Type B pancreatic cell (in vitro differentiated cells): Measurements from ENCODE around the gene RCBTB1. TPM values are rescaled to one million over a fixed set of nuclear protein-coding genes. Genes with fewer than 3 reads are reported as not detected.
"Not testable (repeated sequence)": the region's sequence is repeated elsewhere in the genome, so short reads cannot be mapped to it uniquely, and the experiment has no call there.

Source experiments
- DNase-seq: peaks from one replicate; pipeline ENCODE4 v3.0.0; 2021; ENCODE audit warnings: mixed read lengths; ENCODE audit not compliant: unreplicated experiment; ENCODE audit errors: extremely low spot score
- H3K27ac Mint-ChIP-seq: 2 replicates; pipeline ENCODE4 v1.8.0; 2021; ENCODE audit warnings: mild to moderate bottlenecking, mixed read lengths
- H3K27me3 Mint-ChIP-seq: 2 replicates; pipeline ENCODE4 v1.8.0; 2021; ENCODE audit warnings: mixed read lengths
- H3K36me3 Mint-ChIP-seq: 2 replicates; pipeline ENCODE4 v1.8.0; 2021; ENCODE audit warnings: mixed read lengths
- H3K4me1 Mint-ChIP-seq: one replicate; pipeline ENCODE4 v1.8.0; 2021; ENCODE audit warnings: mixed read lengths; ENCODE audit not compliant: unreplicated experiment
- H3K4me3 Mint-ChIP-seq: 2 replicates; pipeline ENCODE4 v1.8.0; 2021; ENCODE audit warnings: mild to moderate bottlenecking, mixed read lengths
- H3K9me3 Mint-ChIP-seq: 2 replicates; pipeline ENCODE4 v1.8.0; 2021; ENCODE audit warnings: mixed read lengths
- total RNA-seq: library from RNA; stranded (reverse); gene quantifications from 2 replicates; pipeline ENCODE4 v1.2.1, GENCODE V29; 2021; ENCODE audit warnings: low replicate concordance
- TF ChIP-seq, protein P1 (sequence below): fragments of 200-600 bp; sonication (generic); conservative IDR thresholded peaks from 2 replicates; pipeline ENCODE4 v1.5.0; 2021; ENCODE audit warnings: antibody characterized with exemption, mild to moderate bottlenecking

Gene RCBTB1
- total RNA-seq, 1 donor from 2014 or later: 30.7 TPM

DNA sequence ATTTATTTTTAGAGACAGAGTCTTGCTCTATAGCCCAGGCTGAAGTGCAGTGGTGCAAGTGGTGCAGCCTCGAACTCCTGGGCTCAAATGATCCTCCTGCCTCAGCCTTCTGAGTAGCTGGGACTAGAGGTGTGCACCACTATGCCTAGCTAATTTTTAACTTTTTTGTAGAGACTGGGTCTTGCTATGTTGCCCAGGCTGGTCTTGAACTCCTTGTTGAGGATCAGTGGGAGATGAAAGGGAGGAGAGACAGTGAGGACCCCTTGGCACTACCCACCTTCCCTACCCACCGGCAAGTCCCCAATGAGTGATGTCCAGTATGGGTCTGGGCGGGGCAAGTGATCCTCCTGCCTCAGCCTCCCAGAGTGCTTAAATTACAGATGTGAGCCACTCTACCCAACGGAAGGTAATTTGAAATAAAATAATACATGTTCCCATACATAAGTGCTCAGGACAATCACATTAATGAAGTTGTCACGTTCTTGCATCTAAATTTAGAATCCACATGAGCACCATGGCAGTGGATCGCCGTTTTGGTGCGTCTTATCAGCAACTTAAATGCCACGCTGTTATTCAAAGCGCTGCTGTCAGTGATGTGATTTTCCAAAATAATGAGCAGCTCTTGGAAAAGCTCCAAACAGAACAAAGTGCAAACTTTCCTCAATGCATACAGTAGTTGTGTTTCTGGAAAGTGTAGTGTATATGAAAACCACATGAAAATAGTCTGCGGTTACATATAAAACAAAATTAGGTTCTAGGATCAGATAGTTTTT, 37.0 kb upstream of the RCBTB1 start:
- H3K27ac Mint-ChIP-seq: no peak overlapping the region
- H3K36me3 Mint-ChIP-seq: no peaks in the 10 kb centered on the region
- no peak overlapping the region for H3K4me3 Mint-ChIP-seq
- H3K9me3 Mint-ChIP-seq: no peaks in the 10 kb centered on the region
- H3K4me1 Mint-ChIP-seq: peaks cover 7% of the 10 kb centered on the region
- no peaks in the 10 kb centered on the region for H3K27me3 Mint-ChIP-seq
- TF ChIP-seq, protein P1, sequence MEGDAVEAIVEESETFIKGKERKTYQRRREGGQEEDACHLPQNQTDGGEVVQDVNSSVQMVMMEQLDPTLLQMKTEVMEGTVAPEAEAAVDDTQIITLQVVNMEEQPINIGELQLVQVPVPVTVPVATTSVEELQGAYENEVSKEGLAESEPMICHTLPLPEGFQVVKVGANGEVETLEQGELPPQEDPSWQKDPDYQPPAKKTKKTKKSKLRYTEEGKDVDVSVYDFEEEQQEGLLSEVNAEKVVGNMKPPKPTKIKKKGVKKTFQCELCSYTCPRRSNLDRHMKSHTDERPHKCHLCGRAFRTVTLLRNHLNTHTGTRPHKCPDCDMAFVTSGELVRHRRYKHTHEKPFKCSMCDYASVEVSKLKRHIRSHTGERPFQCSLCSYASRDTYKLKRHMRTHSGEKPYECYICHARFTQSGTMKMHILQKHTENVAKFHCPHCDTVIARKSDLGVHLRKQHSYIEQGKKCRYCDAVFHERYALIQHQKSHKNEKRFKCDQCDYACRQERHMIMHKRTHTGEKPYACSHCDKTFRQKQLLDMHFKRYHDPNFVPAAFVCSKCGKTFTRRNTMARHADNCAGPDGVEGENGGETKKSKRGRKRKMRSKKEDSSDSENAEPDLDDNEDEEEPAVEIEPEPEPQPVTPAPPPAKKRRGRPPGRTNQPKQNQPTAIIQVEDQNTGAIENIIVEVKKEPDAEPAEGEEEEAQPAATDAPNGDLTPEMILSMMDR: no peak
- no peak for DNase-seq

DNA sequence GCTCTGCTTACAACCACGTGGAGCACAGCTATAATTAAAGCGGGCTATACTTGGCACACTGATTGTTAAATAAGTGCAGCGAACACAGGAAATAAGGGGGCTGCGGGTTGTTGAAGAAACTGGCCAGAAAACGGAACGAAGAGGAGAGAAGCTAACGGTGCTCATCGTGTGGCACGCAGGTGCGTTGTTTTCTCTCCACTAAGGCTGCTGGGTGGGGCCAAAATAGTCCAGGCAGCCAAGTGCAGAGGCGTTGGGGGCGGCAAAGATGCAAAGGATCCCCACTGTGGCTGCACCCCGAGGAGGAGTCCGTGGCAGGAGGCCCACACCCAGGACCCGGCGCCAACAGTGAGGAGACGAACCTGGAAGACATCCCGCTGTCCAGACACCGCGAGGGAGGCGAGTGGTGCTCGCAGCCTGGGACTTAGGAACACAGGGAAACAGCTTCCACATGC, 34.8 kb upstream of the RCBTB1 start:
- no peaks in the 10 kb centered on the region for H3K27me3 Mint-ChIP-seq
- H3K4me1 Mint-ChIP-seq: peaks cover 10% of the 10 kb centered on the region
- no peaks in the 10 kb centered on the region for H3K36me3 Mint-ChIP-seq

DNA sequence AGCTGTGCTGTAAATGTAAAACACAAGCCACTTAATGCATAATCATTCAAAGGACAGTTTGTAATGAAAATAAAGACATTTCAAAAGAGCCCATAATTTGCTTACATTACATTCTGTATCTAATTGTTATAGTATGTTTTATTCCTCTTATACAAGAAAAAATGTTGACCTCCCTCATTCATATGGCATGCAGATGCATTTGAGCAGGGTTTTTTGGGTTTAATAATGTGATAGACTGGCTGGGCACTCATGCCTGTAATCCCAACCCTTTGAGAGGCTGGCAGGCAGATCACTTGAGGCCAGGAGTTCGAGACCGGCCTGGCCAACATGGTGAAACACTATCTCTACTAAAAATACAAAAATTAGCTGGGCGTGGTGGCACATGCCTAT, 31.3 kb upstream of the RCBTB1 start:
- H3K36me3 Mint-ChIP-seq: no peaks in the 10 kb centered on the region
- H3K4me1 Mint-ChIP-seq: peaks cover 10% of the 10 kb centered on the region
- H3K27ac Mint-ChIP-seq: peak overlapping the region; percentile 33
- no peaks in the 10 kb centered on the region for H3K9me3 Mint-ChIP-seq
- no peaks in the 10 kb centered on the region for H3K27me3 Mint-ChIP-seq
- no peak for DNase-seq
- no peak overlapping the region for H3K4me3 Mint-ChIP-seq
- TF ChIP-seq, protein P1: no peak

More for the DNA sequence above, 34.8 kb upstream of the RCBTB1 start:
- TF ChIP-seq, protein P1: no peak
- no peaks in the 10 kb centered on the region for H3K9me3 Mint-ChIP-seq
- no peak overlapping the region for H3K27ac Mint-ChIP-seq
- no peak for DNase-seq
- no peak overlapping the region for H3K4me3 Mint-ChIP-seq

DNA sequence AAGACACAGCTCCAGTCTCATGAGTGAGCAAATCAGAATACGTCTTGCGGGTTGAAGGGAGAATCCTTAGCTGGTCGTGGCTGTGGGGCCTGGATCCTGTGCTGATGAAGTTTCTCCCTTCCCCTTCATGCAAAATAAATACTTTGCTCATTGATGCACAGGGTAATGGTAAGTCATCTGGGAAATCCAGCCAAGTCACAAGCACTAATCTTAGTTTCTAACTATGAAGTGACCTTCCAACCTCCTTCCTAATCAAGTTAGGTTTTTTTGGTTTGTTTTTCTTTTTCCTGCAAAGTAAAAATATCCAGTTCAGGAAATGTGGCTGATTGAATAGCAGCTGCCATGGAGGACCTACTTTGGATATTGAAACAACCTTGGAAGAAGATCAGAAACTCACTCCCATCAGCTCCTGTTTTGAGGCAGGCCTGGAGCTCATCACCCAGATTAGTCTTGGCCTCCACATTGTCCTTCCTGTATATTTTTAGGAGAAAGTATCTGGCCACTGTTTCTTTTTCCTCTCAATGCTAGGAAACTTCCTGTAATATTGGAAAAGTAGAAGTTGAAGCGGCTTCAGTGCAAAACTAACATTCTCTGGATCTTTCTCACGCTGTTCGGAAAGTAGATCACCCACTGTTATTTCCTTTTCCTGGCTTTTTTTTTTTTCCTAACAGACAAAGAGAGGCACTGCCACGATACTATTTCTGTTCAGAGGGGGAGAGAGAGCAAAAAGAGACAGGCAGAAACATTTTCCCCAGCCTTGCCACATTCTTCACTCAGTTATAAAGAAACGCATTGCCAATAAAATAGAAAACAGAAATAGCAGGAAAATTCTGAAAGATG, 30.7 kb upstream of the RCBTB1 start:
- peak overlapping the region; percentile 33 for H3K27ac Mint-ChIP-seq
- H3K4me1 Mint-ChIP-seq: peaks cover 10% of the 10 kb centered on the region
- no peaks in the 10 kb centered on the region for H3K36me3 Mint-ChIP-seq
- no peak for DNase-seq
- H3K4me3 Mint-ChIP-seq: no peak overlapping the region
- H3K9me3 Mint-ChIP-seq: no peaks in the 10 kb centered on the region
- TF ChIP-seq, protein P1: no peak
- H3K27me3 Mint-ChIP-seq: no peaks in the 10 kb centered on the region

DNA sequence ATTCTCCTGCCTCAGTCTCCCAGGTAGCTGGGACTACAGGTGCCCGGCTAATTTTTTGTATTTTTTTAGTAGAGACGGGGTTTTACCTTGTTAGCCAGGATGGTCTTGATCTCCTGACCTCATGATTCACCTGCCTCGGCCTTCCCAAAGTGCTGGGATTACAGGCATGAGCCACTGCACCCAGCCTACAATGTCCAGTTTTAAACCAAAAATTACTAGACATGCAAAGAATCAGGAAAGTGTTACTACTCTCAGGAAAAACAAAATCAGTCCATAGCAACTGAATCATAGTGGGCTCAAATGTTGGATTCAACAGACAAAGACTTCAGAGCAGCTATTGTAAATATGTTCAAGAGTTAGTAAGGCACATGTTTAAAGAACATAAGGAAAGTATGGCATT, 26.7 kb upstream of the RCBTB1 start:
- H3K27ac Mint-ChIP-seq, H3K9me3 Mint-ChIP-seq, H3K27me3 Mint-ChIP-seq: not testable (repeated sequence)

DNA sequence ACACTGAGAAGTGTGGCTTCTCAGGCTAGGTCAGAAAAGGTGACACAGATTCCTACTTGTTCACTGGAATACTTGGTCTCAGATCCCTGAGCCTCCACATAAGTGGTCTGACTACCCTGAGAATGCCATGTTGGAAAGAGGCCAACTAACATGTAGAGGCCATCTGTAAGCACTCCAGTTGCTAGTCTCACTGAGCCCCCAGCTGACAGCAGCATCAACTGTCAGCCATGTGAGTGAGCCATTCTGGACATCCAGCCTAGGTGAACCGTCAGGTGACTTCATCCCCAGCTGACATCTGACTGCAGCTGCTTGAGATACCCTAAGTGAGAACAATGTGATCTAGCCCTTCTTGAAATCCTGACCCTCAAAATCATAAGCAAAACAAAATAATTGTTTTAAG, 24.8 kb upstream of the RCBTB1 start:
- DNase-seq: no peak
- Mint-ChIP-seq H3K36me3 (no peaks in the 10 kb centered on the region), H3K27me3 (no peaks in the 10 kb centered on the region), H3K4me1 (peaks cover 5% of the 10 kb centered on the region), H3K9me3 (no peaks in the 10 kb centered on the region), H3K4me3 (no peak overlapping the region), H3K27ac (no peak overlapping the region)
- TF ChIP-seq, protein P1: no peak

More for the DNA sequence above, 26.7 kb upstream of the RCBTB1 start:
- DNase-seq, H3K36me3 Mint-ChIP-seq, H3K4me3 Mint-ChIP-seq: not testable (repeated sequence)
- peaks cover 13% of the 10 kb centered on the region for H3K4me1 Mint-ChIP-seq
